ENCODE data around the gene ABHD12B.
"Not testable (repeated sequence)": the region's sequence is repeated elsewhere in the genome, so short reads cannot be mapped to it uniquely, and the experiment has no call there.

The ABHD12B gene

GRCh38 chr14:50910495-50911420, 38.9 kb downstream of the ABHD12B start:
- no peak overlapping the region for H3K4me3 ChIP-seq (ENCODE audit: low read depth, low read length)
- DNase-seq (ENCODE audit: low read depth): no peak
- TF ChIP-seq MYC (IDR thresholded peaks at IDR 0.05; ENCODE audit: low read depth, low read length) (no peak), CTCF (IDR thresholded peaks at IDR 0.05; ENCODE audit: low read depth, low read length) (no peak), POLR2A (IDR thresholded peaks at IDR 0.05; ENCODE audit: extremely low read depth, insufficient read length) (no peak)
- TF ChIP-seq, protein P1, sequence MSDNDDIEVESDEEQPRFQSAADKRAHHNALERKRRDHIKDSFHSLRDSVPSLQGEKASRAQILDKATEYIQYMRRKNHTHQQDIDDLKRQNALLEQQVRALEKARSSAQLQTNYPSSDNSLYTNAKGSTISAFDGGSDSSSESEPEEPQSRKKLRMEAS (IDR thresholded peaks at IDR 0.05; ENCODE audit: low read depth, low read length): no peak

GRCh38 chr14:50917449-50917848, 45.6 kb downstream of the ABHD12B start:
- no peak for DNase-seq (ENCODE audit: low read depth)
- no peak overlapping the region for H3K4me3 ChIP-seq (ENCODE audit: low read depth, low read length)
- TF ChIP-seq, protein P1 (IDR thresholded peaks at IDR 0.05; ENCODE audit: low read depth, low read length): no peak

DNA sequence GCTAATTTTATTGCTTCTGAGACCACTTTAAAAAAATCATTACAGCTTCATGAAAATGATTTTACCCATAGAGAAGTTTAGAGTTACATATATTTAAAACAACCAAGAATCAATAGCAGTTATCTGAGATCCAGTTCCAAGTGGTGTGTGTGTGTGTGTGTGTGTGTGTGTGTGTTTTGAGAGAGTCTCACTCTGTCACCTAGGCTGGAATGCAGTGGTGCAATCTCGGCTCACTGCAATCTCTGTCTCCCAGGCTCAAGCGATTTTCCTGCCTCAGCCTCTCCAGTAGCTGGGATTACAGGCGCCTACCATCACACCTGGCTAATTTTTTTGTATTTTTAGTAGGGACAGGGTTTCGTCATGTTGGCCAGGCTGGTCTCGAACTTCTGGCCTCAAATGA, 47.7 kb downstream of the ABHD12B start:
- not testable (repeated sequence) for DNase-seq (ENCODE audit: low read depth); H3K4me3 ChIP-seq (ENCODE audit: low read depth, low read length)

GRCh38 chr14:50920482-50921230, 48.8 kb downstream of the ABHD12B start:
- no peak for DNase-seq (ENCODE audit: low read depth)
- no peak overlapping the region for H3K4me3 ChIP-seq (ENCODE audit: low read depth, low read length)
- TF ChIP-seq, protein P1 (IDR thresholded peaks at IDR 0.05; ENCODE audit: low read depth, low read length): no peak

DNA sequence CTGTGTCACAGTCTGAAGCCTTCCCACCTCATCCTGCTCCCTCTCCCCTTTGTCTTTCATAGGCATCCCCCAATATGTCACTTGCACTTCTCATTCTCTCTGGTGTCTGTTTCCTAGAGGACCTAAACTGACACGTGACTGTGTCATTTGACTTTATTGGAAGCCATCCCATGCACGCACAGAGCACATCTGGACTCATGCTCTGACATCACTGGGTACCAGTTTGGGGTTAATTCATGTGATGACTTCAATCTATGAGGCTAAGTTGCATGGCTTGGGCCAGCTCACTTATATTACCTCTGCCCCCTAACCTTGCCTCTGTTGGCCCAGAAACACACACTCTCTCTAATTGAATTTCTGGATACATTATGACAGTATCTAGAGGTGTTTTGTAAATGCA, 51.0 kb downstream of the ABHD12B start:
- TF ChIP-seq POLR2A (IDR thresholded peaks at IDR 0.05; ENCODE audit: extremely low read depth, insufficient read length): no peak
- TF ChIP-seq CTCF (IDR thresholded peaks at IDR 0.05; ENCODE audit: low read depth, low read length): no peak
- TF ChIP-seq, protein P1 (IDR thresholded peaks at IDR 0.05; ENCODE audit: low read depth, low read length): no peak
- no peak for TF ChIP-seq MYC (IDR thresholded peaks at IDR 0.05; ENCODE audit: low read depth, low read length)
- no peak for DNase-seq (ENCODE audit: low read depth)
- H3K4me3 ChIP-seq (ENCODE audit: low read depth, low read length): no peak overlapping the region

DNA sequence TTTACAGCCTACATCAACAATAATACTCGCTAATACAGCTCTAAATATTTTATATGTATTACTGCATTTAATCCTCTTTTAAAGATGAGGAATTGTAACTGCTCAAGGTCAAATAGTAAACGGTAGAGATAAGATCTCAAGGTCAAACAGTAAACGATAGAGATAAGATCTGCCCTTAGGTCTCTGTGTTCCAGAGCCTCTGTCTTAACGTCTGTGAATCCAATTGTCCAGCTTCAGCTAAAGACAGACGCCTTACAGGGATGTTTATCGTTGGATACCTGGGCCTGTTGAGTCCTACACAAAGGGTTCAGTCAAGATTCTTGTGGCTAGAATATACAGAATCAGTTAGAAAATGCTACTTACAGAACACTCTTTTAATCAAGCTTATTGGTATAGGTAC, 52.4 kb downstream of the ABHD12B start:
- TF ChIP-seq CTCF (IDR thresholded peaks at IDR 0.05; ENCODE audit: low read depth, low read length) (no peak), POLR2A (IDR thresholded peaks at IDR 0.05; ENCODE audit: extremely low read depth, insufficient read length) (no peak), MYC (IDR thresholded peaks at IDR 0.05; ENCODE audit: low read depth, low read length) (no peak)
- TF ChIP-seq, protein P1 (IDR thresholded peaks at IDR 0.05; ENCODE audit: low read depth, low read length): no peak
- DNase-seq (ENCODE audit: low read depth): no peak
- H3K4me3 ChIP-seq (ENCODE audit: low read depth, low read length): no peak overlapping the region

- DNase-seq (ENCODE audit: low read depth): peak; percentile 62
- TF ChIP-seq MYC (IDR thresholded peaks at IDR 0.05; ENCODE audit: low read depth, low read length): no peak
- no peak for TF ChIP-seq POLR2A (IDR thresholded peaks at IDR 0.05; ENCODE audit: extremely low read depth, insufficient read length)
- TF ChIP-seq CTCF (IDR thresholded peaks at IDR 0.05; ENCODE audit: low read depth, low read length): no peak
- TF ChIP-seq, protein P1 (IDR thresholded peaks at IDR 0.05; ENCODE audit: low read depth, low read length): no peak
- no peak overlapping the region for H3K4me3 ChIP-seq (ENCODE audit: low read depth, low read length)
Measured at GRCh38 chr14:50924843-50925242, 53.0 kb downstream of the ABHD12B start.
